Measurements from ENCODE around the gene JAM2. TPM values are rescaled to one million over a fixed set of nuclear protein-coding genes. Genes with fewer than 3 reads are reported as not detected.

Gene JAM2
- total RNA-seq, 4 donors from 2014 or later, result 2.0 to 7.6 (median 4.7) TPM

GRCh38 chr21:25717491-25718147 is 78.6 kb downstream of the JAM2 start:
- WGBS, result 84% methylated on average over 5 of the region's 5 CpGs

GRCh38 chr21:25721987-25722386 is 82.9 kb downstream of the JAM2 start:
- no peaks in the 10 kb centered on the region for H3K27me3 ChIP-seq
- H3K36me3 ChIP-seq, result peaks cover 44% of the 10 kb centered on the region

More at GRCh38 chr21:25717491-25718147, 78.6 kb downstream of the JAM2 start:
- Histone ChIP-seq H3K27me3 (no peaks in the 10 kb centered on the region), H3K4me3 (no peak overlapping the region), H3K4me1 (no peaks in the 10 kb centered on the region), H3K27ac (no peak overlapping the region), H3K9me3 (no peaks in the 10 kb centered on the region), H3K36me3 (peaks cover 36% of the 10 kb centered on the region)
- DNase-seq (ENCODE audit: low spot score in 2 of 2), result no peak
- TF ChIP-seq EP300 (IDR thresholded peaks at IDR 0.05), result no peak
- no peak for TF ChIP-seq POLR2AphosphoS5 (IDR thresholded peaks at IDR 0.05)
- TF ChIP-seq, protein P1, sequence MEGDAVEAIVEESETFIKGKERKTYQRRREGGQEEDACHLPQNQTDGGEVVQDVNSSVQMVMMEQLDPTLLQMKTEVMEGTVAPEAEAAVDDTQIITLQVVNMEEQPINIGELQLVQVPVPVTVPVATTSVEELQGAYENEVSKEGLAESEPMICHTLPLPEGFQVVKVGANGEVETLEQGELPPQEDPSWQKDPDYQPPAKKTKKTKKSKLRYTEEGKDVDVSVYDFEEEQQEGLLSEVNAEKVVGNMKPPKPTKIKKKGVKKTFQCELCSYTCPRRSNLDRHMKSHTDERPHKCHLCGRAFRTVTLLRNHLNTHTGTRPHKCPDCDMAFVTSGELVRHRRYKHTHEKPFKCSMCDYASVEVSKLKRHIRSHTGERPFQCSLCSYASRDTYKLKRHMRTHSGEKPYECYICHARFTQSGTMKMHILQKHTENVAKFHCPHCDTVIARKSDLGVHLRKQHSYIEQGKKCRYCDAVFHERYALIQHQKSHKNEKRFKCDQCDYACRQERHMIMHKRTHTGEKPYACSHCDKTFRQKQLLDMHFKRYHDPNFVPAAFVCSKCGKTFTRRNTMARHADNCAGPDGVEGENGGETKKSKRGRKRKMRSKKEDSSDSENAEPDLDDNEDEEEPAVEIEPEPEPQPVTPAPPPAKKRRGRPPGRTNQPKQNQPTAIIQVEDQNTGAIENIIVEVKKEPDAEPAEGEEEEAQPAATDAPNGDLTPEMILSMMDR (IDR thresholded peaks at IDR 0.05), result no peak
- no peak for TF ChIP-seq POLR2A (IDR thresholded peaks at IDR 0.05)

DNA sequence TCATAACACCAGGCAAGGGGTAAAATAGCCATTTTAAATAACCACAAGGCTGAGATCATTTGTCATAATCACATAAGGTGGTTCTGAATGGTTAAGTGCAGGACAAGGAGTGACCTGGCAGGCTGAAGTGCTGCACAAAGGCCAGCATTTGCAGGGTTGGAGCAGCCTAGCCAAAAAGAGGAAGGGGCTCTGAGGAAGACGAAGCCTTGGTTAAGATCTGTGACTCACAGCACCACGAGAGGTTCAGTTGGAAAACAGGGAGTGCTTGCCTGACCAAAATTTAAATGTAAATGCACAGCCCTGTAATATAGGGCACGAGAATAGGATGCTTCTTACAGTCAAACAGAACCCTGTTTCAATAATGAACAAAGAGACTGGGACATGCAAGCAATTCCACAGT is 83.6 kb downstream of the JAM2 start:
- DNase-seq (ENCODE audit: low spot score in 2 of 2), result no peak
- H3K9me3 ChIP-seq, result no peaks in the 10 kb centered on the region
- 81% methylated on average over 3 of the region's 3 CpGs for WGBS
- TF ChIP-seq, protein P1 (IDR thresholded peaks at IDR 0.05), result no peak
- TF ChIP-seq EP300 (IDR thresholded peaks at IDR 0.05) (no peak), POLR2A (IDR thresholded peaks at IDR 0.05) (no peak), POLR2AphosphoS5 (IDR thresholded peaks at IDR 0.05) (no peak)
- no peaks in the 10 kb centered on the region for H3K4me1 ChIP-seq
- no peak overlapping the region for H3K4me3 ChIP-seq
- no peak overlapping the region for H3K27ac ChIP-seq
- no peaks in the 10 kb centered on the region for H3K27me3 ChIP-seq
- peaks cover 49% of the 10 kb centered on the region for H3K36me3 ChIP-seq

More at GRCh38 chr21:25721987-25722386, 82.9 kb downstream of the JAM2 start:
- TF ChIP-seq, protein P1 (IDR thresholded peaks at IDR 0.05), result no peak
- no peak for TF ChIP-seq EP300 (IDR thresholded peaks at IDR 0.05)
- TF ChIP-seq POLR2A (IDR thresholded peaks at IDR 0.05), result no peak
- no peak for TF ChIP-seq POLR2AphosphoS5 (IDR thresholded peaks at IDR 0.05)
- H3K4me3 ChIP-seq, result no peak overlapping the region
- H3K4me1 ChIP-seq, result no peaks in the 10 kb centered on the region
- DNase-seq (ENCODE audit: low spot score in 2 of 2), result no peak
- WGBS, result 95% methylated on average over 3 of the region's 3 CpGs
- no peak overlapping the region for H3K27ac ChIP-seq
- H3K9me3 ChIP-seq, result no peaks in the 10 kb centered on the region

GRCh38 chr21:25732091-25732760 is 93.2 kb downstream of the JAM2 start:
- no peaks in the 10 kb centered on the region for H3K27me3 ChIP-seq
- WGBS, result 80% methylated on average over 6 of the region's 6 CpGs
- H3K9me3 ChIP-seq, result no peaks in the 10 kb centered on the region
- peaks cover 33% of the 10 kb centered on the region for H3K36me3 ChIP-seq
- no peak overlapping the region for H3K4me3 ChIP-seq
- DNase-seq (ENCODE audit: low spot score in 2 of 2), result no peak
- H3K4me1 ChIP-seq, result peaks cover 32% of the 10 kb centered on the region
- TF ChIP-seq, protein P1 (IDR thresholded peaks at IDR 0.05), result no peak
- no peak for TF ChIP-seq POLR2A (IDR thresholded peaks at IDR 0.05)
- TF ChIP-seq POLR2AphosphoS5 (IDR thresholded peaks at IDR 0.05), result no peak
- no peak for TF ChIP-seq EP300 (IDR thresholded peaks at IDR 0.05)
- H3K27ac ChIP-seq, result no peak overlapping the region
